K562 (cell line): ENCODE results near the gene NFIB. TPM values are rescaled to one million over a fixed set of nuclear protein-coding genes. Genes with fewer than 3 reads are reported as not detected.

Experiments used
- ATAC-seq: fragments of 200-7000 bp; cut with Tn5 transposase; 3 replicates; pipeline ENCODE4 v1.9.1; 2020; ENCODE audit warnings: moderate library complexity
- BruUV-seq: library from RNA; stranded (reverse); fragments of 400-500 nt; replicated peaks from 2 replicates; lab custom pipeline; 2021; lab: Mats Ljungman, UMichigan
- CTCF ChIA-PET: fragments of 300-600 bp; formaldehyde crosslinking; extraction: SDS; loops from one replicate; lab custom pipeline; 2021; ENCODE audit warnings: low intra/inter-chr PET ratio; lab: Yijun Ruan, JAX
- POLR2A ChIA-PET: fragments of 300-600, 350-650 bp; sonication (Branson Sonifier 250); formaldehyde crosslinking; extraction: SDS; loops from one replicate; lab custom pipeline; 2021; ENCODE audit warnings: antibody characterized with exemption, inconsistent platforms; lab: Yijun Ruan, JAX
- DNase-seq, 4 experiments: peaks; one replicate each; pipeline versions ENCODE4 v3.0.0 to v3.0.0-alpha.2; 2011 to 2018; ENCODE audit warnings: low spot score in 3 of 4, mixed read lengths in 3 of 4; ENCODE audit errors: extremely low read depth in 1 of 4
- FAIRE-seq: peaks from 2 replicates; lab custom pipeline; 2011; peaks lifted over from hg19 to GRCh38; lab: Jason Lieb, UNC
- H2AFZ ChIP-seq: 2 replicates; pipeline ENCODE4 v1.6.0; 2011; ENCODE audit warnings: low read depth, low read length, control low read depth, inconsistent platforms
- H3K27ac ChIP-seq: fragments of 200-600 bp; 3 replicates; pipeline ENCODE4 v1.8.0; 2011; ENCODE audit warnings: low read depth, mild to moderate bottlenecking, control low read depth, inconsistent platforms, low read length, moderate library complexity, mixed read lengths; ENCODE audit errors: extremely low read depth
- H3K27me3 ChIP-seq, 2 experiments: fragments of 300-600 bp in 1 of 2; 2 replicates in 1 of 2; 3 replicates in 1 of 2; pipeline versions ENCODE4 v1.6.0 to v1.8.0; 2011; ENCODE audit warnings: inconsistent platforms in 2 of 2, low read length in 2 of 2, mild to moderate bottlenecking in 1 of 2, mixed read lengths in 1 of 2, moderate library complexity in 1 of 2; ENCODE audit not compliant: control insufficient read depth in 2 of 2, insufficient read depth in 2 of 2
- H3K36me3 ChIP-seq: fragments of 300-600 bp; 3 replicates; pipeline ENCODE4 v1.8.0; 2011; ENCODE audit warnings: mild to moderate bottlenecking, low read length, inconsistent platforms; ENCODE audit not compliant: control insufficient read depth, insufficient read depth
- H3K4me1 ChIP-seq, 2 experiments: fragments of 200-600 bp in 1 of 2; replicated peaks in 1 of 2; 2 replicates in 1 of 2; 3 replicates in 1 of 2; pipeline versions ENCODE4 v1.5.1 to v1.8.0; 2011; ENCODE audit warnings: inconsistent platforms in 2 of 2, low read length in 2 of 2, mild to moderate bottlenecking in 1 of 2, mixed read lengths in 1 of 2, moderate library complexity in 1 of 2; ENCODE audit not compliant: control insufficient read depth in 2 of 2, insufficient read depth in 2 of 2
- H3K4me2 ChIP-seq: 2 replicates; pipeline ENCODE4 v1.6.1; 2011; ENCODE audit warnings: low read length, control low read depth, inconsistent platforms, mixed read lengths; ENCODE audit not compliant: insufficient read depth
- H3K4me3 ChIP-seq: fragments of 200-600 bp; sonication (generic), shearing (Covaris generic); 2 replicates; pipeline ENCODE4 v1.5.1; 2016; ENCODE audit warnings: control low read depth, inconsistent platforms
- H3K79me2 ChIP-seq: fragments of 200-600 bp; 3 replicates; pipeline ENCODE4 v1.8.0; 2011; ENCODE audit warnings: low read length, inconsistent platforms; ENCODE audit not compliant: control insufficient read depth, insufficient read depth
- H3K9ac ChIP-seq, 2 experiments: 2 replicates each; pipeline versions ENCODE4 v1.6.0 to v1.6.1; 2011; ENCODE audit warnings: low read depth in 2 of 2, low read length in 2 of 2, control low read depth in 1 of 2, inconsistent platforms in 1 of 2, mild to moderate bottlenecking in 1 of 2, mixed read lengths in 1 of 2; ENCODE audit not compliant: insufficient read depth in 1 of 2
- H3K9me1 ChIP-seq: one replicate; pipeline ENCODE4 v1.6.0; 2011; ENCODE audit warnings: inconsistent platforms, mild to moderate bottlenecking, low read length, moderate library complexity; ENCODE audit not compliant: control insufficient read depth, insufficient read depth
- H3K9me3 ChIP-seq: replicated peaks from 2 replicates; pipeline ENCODE4 v1.5.1; 2011; ENCODE audit warnings: low read depth, low read length, inconsistent platforms; ENCODE audit not compliant: control insufficient read depth, insufficient read depth
- H4K20me1 ChIP-seq: replicated peaks from 2 replicates; pipeline ENCODE4 v1.6.1; 2011; ENCODE audit warnings: low read length, inconsistent platforms, mixed read lengths; ENCODE audit not compliant: control insufficient read depth, insufficient read depth
- CCNT2 ChIP-seq: IDR thresholded peaks from 2 replicates; pipeline ENCODE4 v1.6.1; 2011; ENCODE audit warnings: borderline replicate concordance, low read depth, mild to moderate bottlenecking, moderate library complexity, mixed read lengths, low read length; ENCODE audit not compliant: insufficient read length; ENCODE audit errors: extremely low read depth
- CHD2 ChIP-seq: IDR thresholded peaks from 2 replicates; pipeline ENCODE4 v1.6.1; 2011; ENCODE audit warnings: low read depth, low read length
- ELF1 ChIP-seq: fragments of 200-800 bp; sonication (Bioruptor generic); IDR thresholded peaks from 2 replicates; pipeline ENCODE4 v1.6.1; 2016; ENCODE audit warnings: missing genetic modification characterization, missing compliant biosample characterization
- KAT8 ChIP-seq: fragments of 450-650 bp; IDR thresholded peaks from 2 replicates; pipeline ENCODE4 v1.6.1; 2016; ENCODE audit warnings: low read depth, mild to moderate bottlenecking
- PHF8 ChIP-seq: fragments of 200-600 bp; sonication (generic); IDR thresholded peaks from 2 replicates; pipeline ENCODE4 v1.6.1; 2012; ENCODE audit warnings: mixed run types, mild to moderate bottlenecking, inconsistent platforms, low read length, moderate library complexity, borderline replicate concordance
- RFX1 ChIP-seq: fragments of 450-650 bp; IDR thresholded peaks from 2 replicates; pipeline ENCODE4 v1.6.1; 2016; ENCODE audit warnings: mild to moderate bottlenecking, moderate library complexity
- RNF2 ChIP-seq: sonication (generic); IDR thresholded peaks from 2 replicates; pipeline ENCODE4 v1.6.1; 2016
- SETDB1 ChIP-seq: IDR thresholded peaks from one replicate; pipeline ENCODE4 v1.6.1; 2012; ENCODE audit warnings: low read length, control low read depth, inconsistent platforms
- SMARCA4 ChIP-seq: fragments of 450-650 bp; IDR thresholded peaks from 2 replicates; pipeline ENCODE4 v1.6.1; 2016
- TAF9B ChIP-seq: fragments of 450-650 bp; IDR thresholded peaks from 2 replicates; pipeline ENCODE4 v1.6.1; 2018; ENCODE audit warnings: mild to moderate bottlenecking; ENCODE audit not compliant: partially characterized antibody
- ZNF217 ChIP-seq: sonication (generic); formaldehyde crosslinking; IDR thresholded peaks from 2 replicates; pipeline ENCODE4 v1.8.0; 2022; ENCODE audit warnings: mild to moderate bottlenecking, missing genetic modification reagents
- ZNF282 ChIP-seq: sonication (generic); formaldehyde crosslinking; IDR thresholded peaks from 2 replicates; pipeline ENCODE4 v1.8.1; 2023; ENCODE audit warnings: missing genetic modification reagents
- ZNF695 ChIP-seq: fragments of 450-650 bp; formaldehyde crosslinking; IDR thresholded peaks from 2 replicates; pipeline ENCODE4 v1.4.0; 2020; ENCODE audit warnings: mild to moderate bottlenecking, moderate library complexity
- WGBS: fragments of 100-300 bp; shearing (Covaris generic); methylation state at CpG from one replicate; pipeline ENCODE4 v1.1.6; 2016; ENCODE audit warnings: low coverage, mixed read lengths; ENCODE audit not compliant: insufficient coverage; ENCODE audit errors: missing lambda C conversion rate; 5-methylcytosine and 5-hydroxymethylcytosine counted together
- in situ Hi-C: fragments of 300-500 bp; cut with MboI; formaldehyde crosslinking; loops from 4 replicates; pipeline ENCODE4 v1.15.0; 2018; ENCODE audit warnings: inconsistent platforms, mixed read lengths
- intact Hi-C: fragments of 100-400 bp; cut with micrococcal nuclease; formaldehyde crosslinking; loops from 2 replicates; pipeline ENCODE4 v1.14.2; 2022
- polyA plus RNA-seq, 8 experiments: library from polyadenylated mRNA; depleted of rRNA in 4 of 8; stranded (reverse) in 5 of 8; unstranded in 3 of 8; fragments of >200 nt; fragmentation: Nextera tagmentation in 2 of 8; fragmentation: Illumina TruSeq in 1 of 8; extraction: Ambion mirVana in 2 of 8; extraction: Trizol in 1 of 8; gene quantifications; 2 replicates each; pipeline versions ENCODE4 v1.2.1 to v1.2.3, GENCODE V29; 2011 to 2014; ENCODE audit warnings: inconsistent platforms in 1 of 8, missing spikeins in 1 of 8
- total RNA-seq, 7 experiments: library from RNA; depleted of rRNA in 6 of 7; stranded (reverse); fragments of >200 nt in 6 of 7; fragmentation: Illumina TruSeq in 2 of 7; extraction: Trizol in 2 of 7; gene quantifications; 2 replicates each; pipeline versions ENCODE4 v1.2.1 to v1.2.3, GENCODE V29; 2011 to 2021; ENCODE audit warnings: low replicate concordance in 1 of 7

Gene NFIB
- total and polyA plus RNA-seq, 9 of the 15 experiments (the other 6 are each of a cell fraction or from before 2014, with no cell fraction given) = 1.2 to 3.3 (median 1.9) TPM

- WGBS = 22% methylated on average over 2 of the region's 3 CpGs
- FAIRE-seq = no peak
- ChIA-PET CTCF (no interaction called here), POLR2A (no interaction called here)
- no peak overlapping the region for H3K9ac ChIP-seq
- H3K4me3 ChIP-seq = no peak overlapping the region
- intact Hi-C loops (no loop called here), in situ Hi-C loops (no loop called here)
- no peaks in the 10 kb centered on the region for H3K36me3 ChIP-seq
- H3K9me1 ChIP-seq = no peaks in the 10 kb centered on the region
- H4K20me1 ChIP-seq = no peaks in the 10 kb centered on the region
- H3K4me1 ChIP-seq = peaks cover 0 to 3% of the 10 kb centered on the region in 2 experiments; a peak in 2 of 5 replicates
- ATAC-seq = no peak
- H3K4me2 ChIP-seq = no peak overlapping the region
- TF ChIP-seq SETDB1 = no peak
- TF ChIP-seq ZNF282 = no peak
- no peak for TF ChIP-seq ELF1 (tag)
- TF ChIP-seq ZNF695 (CRISPR knock-in tag) = no peak
- no peak for TF ChIP-seq RFX1
- TF ChIP-seq ZNF217 (CRISPR knock-in tag) = no peak
- TF ChIP-seq KAT8 = no peak
- TF ChIP-seq PHF8 = no peak
- TF ChIP-seq CHD2 = no peak
- no peak for TF ChIP-seq TAF9B
- no peak for TF ChIP-seq RNF2
- no peak for TF ChIP-seq SMARCA4
- no peak for TF ChIP-seq CCNT2
- no peak for DNase-seq
- no peak overlapping the region for H3K27ac ChIP-seq
- H3K79me2 ChIP-seq = no peaks in the 10 kb centered on the region
- no peaks in the 10 kb centered on the region for H3K27me3 ChIP-seq
- H2AFZ ChIP-seq = no peak overlapping the region
- no TSS peak for BruUV-seq
- H3K9me3 ChIP-seq = no peaks in the 10 kb centered on the region
Measured at GRCh38 chr9:14103115-14103514, 210.8 kb downstream of the NFIB start.
